Keratinocyte (primary cell): Measurements from ENCODE around the gene CEP63.

Source experiments
- CTCF ChIP-seq, 3 experiments: IDR thresholded peaks in 1 of 3; conservative IDR thresholded peaks in 1 of 3; optimal IDR thresholded peaks in 1 of 3; 2 replicates in 2 of 3; 3 replicates in 1 of 3; pipeline versions ENCODE3 to v1.5.1; 2011; ENCODE audit warnings: low read length in 3 of 3, mild to moderate bottlenecking in 3 of 3, moderate library complexity in 2 of 3, control low read depth in 1 of 3, inconsistent platforms in 1 of 3; ENCODE audit not compliant: insufficient read depth in 2 of 3; ENCODE audit errors: extremely low read depth in 1 of 3
- EZH2 ChIP-seq: IDR thresholded peaks from one replicate; pipeline ENCODE4 v1.6.1; 2012; ENCODE audit warnings: inconsistent platforms, mild to moderate bottlenecking, low read length, moderate library complexity

- no peak for TF ChIP-seq CTCF (optimal IDR thresholded peaks at IDR 0.05 in 1 of 3, IDR thresholded peaks at IDR 0.05 in 1 of 3, conservative IDR thresholded peaks at IDR 0.05 in 1 of 3; ENCODE audit: extremely low read depth in 1 of 3, insufficient read depth in 2 of 3, low read length in 3 of 3)
- no peak for TF ChIP-seq EZH2
These were observed 44.0 kb upstream of the CEP63 start for GRCh38 chr3:134441821-134442220.
